Thoracic aorta (tissue), 2 donors: ENCODE measurements around the gene MSL1. TPM values are rescaled to one million over a fixed set of nuclear protein-coding genes. Genes with fewer than 3 reads are reported as not detected.

Experiments
- ATAC-seq: fragments of 150-250 bp; one replicate; pipeline ENCODE4 v1.8.0; 2017; ENCODE audit warnings: low read depth; ENCODE audit not compliant: insufficient number of reproducible peaks, low FRiP score
- DNase-seq: peaks from one replicate; pipeline ENCODE4 v3.0.0-alpha.2; 2020; ENCODE audit warnings: low spot score
- H3K27ac ChIP-seq, 2 donors: fragments of 200-600 bp; sonication (generic); 1 replicate in 1 of 2; 2 replicates in 1 of 2; pipeline ENCODE4 v1.5.1; 2016; ENCODE audit warnings: mild to moderate bottlenecking in 2 of 2, moderate library complexity in 2 of 2
- H3K27me3 ChIP-seq: fragments of 200-600 bp; sonication (generic); replicated peaks from 2 replicates; pipeline ENCODE4 v1.6.0; 2016; ENCODE audit warnings: mild to moderate bottlenecking; ENCODE audit not compliant: insufficient read depth
- H3K36me3 ChIP-seq: fragments of 200-600 bp; sonication (generic); one replicate; pipeline ENCODE4 v1.5.1; 2016
- H3K4me1 ChIP-seq, 2 donors: fragments of 200-600 bp; sonication (generic); 1 replicate in 1 of 2; 2 replicates in 1 of 2; pipeline versions ENCODE4 v1.5.1 to v1.6.0; 2016; ENCODE audit warnings: low read depth in 2 of 2, mild to moderate bottlenecking in 1 of 2; ENCODE audit not compliant: control insufficient read depth in 1 of 2
- H3K4me3 ChIP-seq: fragments of 200-600 bp; sonication (generic); 2 replicates; pipeline ENCODE4 v1.5.1; 2016; ENCODE audit warnings: mild to moderate bottlenecking
- H3K9me3 ChIP-seq: fragments of 200-600 bp; sonication (generic); 2 replicates; pipeline ENCODE4 v1.5.1; 2016
- CTCF ChIP-seq: fragments of 200-600 bp; sonication (generic); IDR thresholded peaks from one replicate; pipeline ENCODE4 v1.5.1; 2019; ENCODE audit warnings: antibody characterized with exemption
- total RNA-seq, 2 donors: library from RNA; depleted of rRNA; stranded (reverse); fragments of >200 nt; gene quantifications; one replicate each; pipeline versions ENCODE4 v1.1.0 to v1.2.3, GENCODE V29; 2016

Gene MSL1
- total RNA-seq, 2 donors from 2014 or later = 69.3 to 107 TPM

DNA sequence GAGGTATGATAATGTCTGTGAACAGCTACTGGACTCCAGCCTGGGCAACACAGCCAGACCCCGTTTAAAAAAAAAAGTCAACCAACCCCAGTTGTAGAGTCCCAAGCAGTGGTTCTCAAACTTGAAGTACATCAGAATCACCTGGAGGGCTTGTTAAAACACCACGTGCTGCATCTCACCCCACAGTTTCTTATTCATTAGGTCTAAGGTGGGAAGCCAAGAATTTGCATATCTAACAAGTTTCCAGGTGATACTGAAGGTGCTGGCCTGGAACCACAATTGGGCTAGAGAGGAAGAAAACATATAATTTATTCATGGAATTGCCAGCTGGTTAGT is 6.7 kb upstream of the MSL1 start:
- no peak overlapping the region for H3K4me3 ChIP-seq
- no peak for TF ChIP-seq CTCF
- H3K36me3 ChIP-seq = no peaks in the 10 kb centered on the region
- ATAC-seq = no peak
- no peaks in the 10 kb centered on the region for H3K9me3 ChIP-seq
- no peaks in the 10 kb centered on the region for H3K27me3 ChIP-seq
- DNase-seq = no peak
- H3K27ac ChIP-seq = peak overlapping the region; percentile 88 to 97
- H3K4me1 ChIP-seq = peaks cover 33 to 54% of the 10 kb centered on the region in 2 donors

DNA sequence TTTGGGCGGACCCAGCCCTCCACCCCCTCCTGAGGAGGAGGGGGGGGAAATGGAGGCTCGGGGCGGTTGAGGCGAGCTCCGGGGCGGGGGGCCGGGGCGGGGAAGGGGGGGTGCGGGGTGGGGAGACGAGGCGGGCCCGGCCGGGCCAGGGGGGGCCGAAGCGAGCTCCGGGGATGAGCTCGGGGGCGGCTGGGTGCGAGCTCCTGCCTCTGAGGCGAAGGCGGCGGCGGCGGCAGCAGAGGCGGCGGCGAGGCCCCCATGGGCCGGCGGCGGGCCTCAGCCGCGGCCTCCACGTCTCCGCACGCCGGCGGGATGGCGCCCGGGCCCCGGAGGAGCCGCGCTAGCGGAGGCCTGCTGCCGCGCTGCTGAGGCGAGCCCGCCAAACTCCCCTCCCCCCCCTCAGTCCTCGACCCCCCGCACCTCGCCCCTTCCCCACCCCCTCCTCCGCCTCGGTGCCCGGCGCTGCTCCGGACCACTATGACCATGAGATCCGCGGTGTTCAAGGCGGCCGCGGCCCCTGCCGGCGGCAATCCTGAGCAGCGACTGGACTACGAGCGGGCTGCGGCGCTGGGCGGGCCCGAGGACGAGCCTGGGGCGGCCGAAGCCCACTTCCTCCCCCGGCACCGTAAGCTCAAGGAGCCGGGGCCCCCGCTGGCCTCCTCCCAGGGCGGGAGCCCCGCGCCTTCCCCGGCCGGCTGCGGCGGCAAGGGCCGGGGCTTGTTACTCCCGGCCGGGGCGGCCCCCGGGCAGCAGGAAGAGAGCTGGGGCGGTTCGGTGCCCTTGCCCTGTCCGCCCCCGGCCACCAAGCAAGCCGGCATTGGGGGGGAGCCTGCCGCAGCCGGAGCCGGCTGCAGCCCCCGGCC is 596 bp downstream of the MSL1 start:
- ATAC-seq (peak; percentile 47), DNase-seq (no peak)
- Histone ChIP-seq H3K27ac (peak overlapping the region; percentile 96 to 97), H3K4me3 (peak overlapping the region; percentile 100), H3K36me3 (peaks cover 4% of the 10 kb centered on the region), H3K9me3 (no peaks in the 10 kb centered on the region), H3K27me3 (no peaks in the 10 kb centered on the region), H3K4me1 (peaks cover 11 to 33% of the 10 kb centered on the region in 2 donors)
- no peak for TF ChIP-seq CTCF

GRCh38 chr17:40122999-40123810 is 1.4 kb downstream of the MSL1 start:
- no peak for DNase-seq
- H3K4me1 ChIP-seq = peaks cover 11 to 33% of the 10 kb centered on the region in 2 donors
- H3K9me3 ChIP-seq = no peaks in the 10 kb centered on the region
- H3K27ac ChIP-seq = peak overlapping the region; percentile 96 to 97
- TF ChIP-seq CTCF = no peak
- H3K4me3 ChIP-seq = peak overlapping the region; percentile 100
- H3K36me3 ChIP-seq = peaks cover 4% of the 10 kb centered on the region
- no peaks in the 10 kb centered on the region for H3K27me3 ChIP-seq
- no peak for ATAC-seq

- peaks cover 4% of the 10 kb centered on the region for H3K36me3 ChIP-seq
- H3K9me3 ChIP-seq = no peaks in the 10 kb centered on the region
- peak overlapping the region; percentile 96 to 97 for H3K27ac ChIP-seq
- no peaks in the 10 kb centered on the region for H3K27me3 ChIP-seq
- H3K4me1 ChIP-seq = peaks cover 11 to 33% of the 10 kb centered on the region in 2 donors
- TF ChIP-seq CTCF = no peak
- ATAC-seq (no peak), DNase-seq (no peak)
- peak overlapping the region; percentile 100 for H3K4me3 ChIP-seq
Measured at GRCh38 chr17:40123811-40124114, 2.0 kb downstream of the MSL1 start.
